ENCODE data around the gene JPH2. TPM values are rescaled to one million over a fixed set of nuclear protein-coding genes. Genes with fewer than 3 reads are reported as not detected.

The JPH2 gene
- polyA plus RNA-seq, 3 donors from 2014 or later = not detected

DNA sequence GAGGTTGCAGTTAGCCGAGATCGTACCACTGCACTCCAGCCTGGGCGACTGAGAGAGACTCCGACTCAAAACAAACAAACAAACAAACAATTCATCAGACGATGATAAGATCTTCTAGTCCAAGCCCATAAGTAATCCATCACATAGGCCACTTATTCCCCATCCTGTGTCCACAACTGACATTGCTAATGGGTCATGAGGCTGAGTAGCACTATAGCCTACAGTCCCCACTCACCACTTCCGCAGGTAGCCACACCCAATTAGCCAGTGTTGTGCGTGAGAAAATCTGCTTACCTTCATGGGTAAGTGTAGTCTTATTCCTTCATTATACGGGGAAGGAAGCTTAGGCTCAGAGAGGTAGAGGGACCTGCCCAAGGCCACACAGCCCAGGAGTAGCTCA is 13.1 kb downstream of the JPH2 start:
- Mint-ChIP-seq H3K27me3 (ENCODE audit: low read depth in 3 of 3) (peaks cover 10 to 12% (median 12%) of the 10 kb centered on the region in 3 donors), H3K4me3 (no peak overlapping the region), H3K36me3 (no peaks in the 10 kb centered on the region), H3K9me3 (peaks cover 0 to 1% (median 0%) of the 10 kb centered on the region in 6 donors), H3K27ac (no peak overlapping the region), H3K4me1 (no peaks in the 10 kb centered on the region)
- no peak for DNase-seq

DNA sequence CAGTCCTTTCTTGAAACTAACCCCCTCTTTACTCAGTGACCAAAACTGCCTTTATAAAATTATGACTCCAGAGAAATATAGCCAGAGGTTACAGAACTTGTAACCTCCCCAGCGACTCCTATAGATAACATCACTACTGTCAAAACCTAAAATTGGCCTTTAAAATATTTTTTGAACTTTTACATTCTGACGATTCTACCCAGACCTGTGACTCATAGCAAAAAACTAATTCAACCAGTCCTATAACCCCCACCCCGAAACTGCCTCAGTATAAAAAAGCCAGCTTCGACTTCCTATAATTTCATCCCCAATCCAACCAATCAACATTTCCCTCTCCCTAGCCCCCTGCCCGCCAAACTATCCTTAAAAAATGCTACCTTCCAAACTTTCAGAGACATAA is 13.9 kb downstream of the JPH2 start:
- no peaks in the 10 kb centered on the region for H3K36me3 Mint-ChIP-seq
- H3K9me3 Mint-ChIP-seq = peaks cover 0 to 2% (median 0%) of the 10 kb centered on the region in 6 donors
- H3K27ac Mint-ChIP-seq = no peak overlapping the region
- H3K4me3 Mint-ChIP-seq = no peak overlapping the region
- peaks cover 10 to 13% (median 12%) of the 10 kb centered on the region in 3 donors for H3K27me3 Mint-ChIP-seq (ENCODE audit: low read depth in 3 of 3)
- no peaks in the 10 kb centered on the region for H3K4me1 Mint-ChIP-seq
- no peak for DNase-seq

DNA sequence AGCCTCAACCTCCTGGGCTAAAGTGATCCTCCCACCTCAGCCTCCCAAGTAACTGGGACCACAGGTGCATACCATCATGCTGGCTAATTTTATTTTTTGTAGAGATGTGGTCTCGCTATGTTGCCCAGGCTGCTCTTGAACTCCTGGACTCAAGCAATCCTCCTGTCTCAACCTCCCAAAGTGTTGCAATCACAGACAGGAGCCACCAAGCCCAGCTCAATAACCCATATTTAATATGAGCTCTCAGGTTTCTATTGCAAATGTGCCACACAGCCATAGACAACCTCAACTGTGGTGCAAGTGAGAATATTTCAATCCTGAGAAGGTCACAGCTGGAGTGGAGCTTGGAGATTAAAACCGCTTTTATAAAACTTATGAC is 14.4 kb downstream of the JPH2 start:
- no peak for DNase-seq
- Mint-ChIP-seq H3K27me3 (ENCODE audit: low read depth in 3 of 3) (peaks cover 10 to 14% (median 13%) of the 10 kb centered on the region in 3 donors), H3K4me3 (no peak overlapping the region), H3K27ac (no peak overlapping the region), H3K9me3 (peaks cover 0 to 2% (median 0%) of the 10 kb centered on the region in 6 donors), H3K4me1 (no peaks in the 10 kb centered on the region), H3K36me3 (no peaks in the 10 kb centered on the region)

DNA sequence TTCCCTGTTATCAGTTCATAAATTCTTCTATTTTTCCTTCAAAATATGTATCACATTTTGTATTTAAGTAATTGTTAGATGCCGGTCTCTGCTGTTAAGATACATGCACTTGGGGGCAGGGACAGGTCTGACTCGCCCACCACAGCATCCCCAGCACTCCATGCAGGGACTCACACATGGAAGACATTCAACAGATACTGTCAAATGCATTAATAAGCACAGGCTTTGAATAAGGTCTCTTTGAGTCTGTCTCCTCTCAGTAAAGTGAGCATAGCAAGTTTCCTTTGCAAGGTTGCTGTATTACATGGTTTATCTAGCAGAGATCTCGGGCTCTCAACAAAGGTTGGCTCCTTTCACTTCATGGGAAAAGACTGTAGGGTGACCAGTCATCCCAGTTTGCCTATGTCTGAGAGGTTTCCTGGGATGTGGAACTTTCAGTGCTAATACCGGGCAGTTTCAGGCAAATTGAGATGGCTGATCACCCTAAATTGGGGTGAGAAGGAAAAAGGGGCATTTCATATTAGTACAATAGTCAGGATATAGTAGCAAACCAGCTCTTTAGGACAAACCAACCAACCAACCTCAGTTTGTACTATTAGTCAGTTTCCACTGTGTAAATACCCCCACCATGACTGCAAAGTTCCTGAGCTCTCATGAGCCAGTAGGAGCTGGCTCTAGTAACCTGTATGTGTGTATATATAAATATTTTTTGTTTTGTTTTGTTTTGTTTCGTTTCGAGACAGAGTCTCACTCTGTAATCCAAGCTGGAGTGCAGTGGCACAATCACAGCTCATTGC is 15.0 kb downstream of the JPH2 start:
- DNase-seq = no peak
- Mint-ChIP-seq H3K27me3 (ENCODE audit: low read depth in 3 of 3) (peaks cover 10 to 15% (median 13%) of the 10 kb centered on the region in 3 donors), H3K4me1 (no peaks in the 10 kb centered on the region), H3K36me3 (no peaks in the 10 kb centered on the region), H3K4me3 (no peak overlapping the region), H3K27ac (no peak overlapping the region), H3K9me3 (peaks cover 0 to 2% (median 0%) of the 10 kb centered on the region in 6 donors)

DNA sequence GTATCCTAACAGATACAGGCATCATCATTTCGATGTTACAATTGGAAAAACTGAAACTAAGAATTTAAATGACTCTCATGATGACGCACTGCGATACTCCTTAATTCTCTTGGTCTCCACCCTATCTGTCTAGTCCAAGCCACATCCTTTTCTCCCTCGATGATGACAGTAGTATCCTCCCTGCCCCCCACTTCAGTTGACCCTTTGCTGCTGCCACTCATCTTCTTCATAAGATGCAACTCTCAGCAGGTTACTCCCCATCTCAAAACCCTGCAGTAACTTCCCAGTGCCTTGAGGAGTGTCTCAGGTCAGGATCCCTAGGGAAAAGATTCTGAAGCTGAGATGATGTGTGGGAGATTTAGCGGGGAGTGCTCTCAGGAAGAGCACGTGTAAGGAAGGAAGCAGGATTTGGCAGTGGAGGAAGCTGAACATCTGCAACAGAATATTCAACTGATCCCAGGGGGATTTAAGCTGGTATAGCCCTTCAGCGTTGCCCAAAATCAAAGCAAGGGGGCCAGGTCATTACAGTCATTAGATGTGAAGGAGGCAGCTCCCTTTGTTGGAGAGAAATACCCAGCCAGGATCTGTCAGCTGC is 16.1 kb downstream of the JPH2 start:
- H3K4me3 Mint-ChIP-seq = no peak overlapping the region
- H3K36me3 Mint-ChIP-seq = no peaks in the 10 kb centered on the region
- H3K27me3 Mint-ChIP-seq (ENCODE audit: low read depth in 3 of 3) = peaks cover 12 to 15% (median 13%) of the 10 kb centered on the region in 3 donors
- peaks cover 0 to 2% (median 0%) of the 10 kb centered on the region in 6 donors for H3K9me3 Mint-ChIP-seq
- no peak overlapping the region for H3K27ac Mint-ChIP-seq
- DNase-seq = no peak
- no peaks in the 10 kb centered on the region for H3K4me1 Mint-ChIP-seq

DNA sequence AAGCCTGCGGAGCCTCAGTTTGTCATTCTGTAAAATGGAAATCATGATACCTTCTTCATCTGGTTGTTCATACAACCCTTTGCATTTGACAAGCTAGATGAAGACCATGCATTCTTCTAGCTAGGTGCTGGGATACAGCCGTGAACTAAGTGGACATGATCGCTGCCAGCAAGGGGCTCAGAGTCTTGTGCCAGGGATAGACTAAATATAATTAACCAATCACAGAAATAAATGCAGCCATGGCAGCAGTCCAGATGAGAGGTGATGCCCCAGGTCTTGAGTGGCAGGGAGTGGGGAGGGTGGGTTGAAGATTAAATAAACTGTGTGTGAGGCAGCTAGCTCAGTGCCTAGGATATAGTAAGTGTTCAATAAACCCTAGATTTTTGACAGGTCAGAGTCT is 19.3 kb downstream of the JPH2 start:
- Mint-ChIP-seq H3K27me3 (ENCODE audit: low read depth in 3 of 3) (peaks cover 11 to 18% (median 16%) of the 10 kb centered on the region in 3 donors), H3K36me3 (no peaks in the 10 kb centered on the region), H3K4me1 (no peaks in the 10 kb centered on the region), H3K9me3 (peaks cover 0 to 2% (median 0%) of the 10 kb centered on the region in 6 donors), H3K4me3 (no peak overlapping the region), H3K27ac (no peak overlapping the region)
- no peak for DNase-seq

DNA sequence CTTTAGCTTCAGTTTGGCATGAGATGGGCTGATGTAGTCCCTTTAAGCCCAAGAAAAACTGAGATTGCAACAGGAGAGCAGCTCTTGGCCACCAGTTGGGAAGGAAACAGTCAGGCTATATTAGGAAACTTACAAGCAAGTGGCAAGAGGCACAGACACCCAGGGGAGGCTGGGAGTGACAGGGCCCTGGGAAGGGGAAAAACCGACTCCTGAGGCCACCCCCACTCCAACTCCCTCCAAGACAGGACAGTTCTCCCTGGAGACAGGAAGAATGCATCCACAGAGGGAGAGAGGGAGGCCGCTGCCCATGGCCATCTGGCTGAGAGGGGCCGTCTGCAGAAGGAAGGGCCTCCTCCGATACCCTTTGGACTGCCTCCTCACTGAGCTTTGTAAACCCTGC is 20.5 kb downstream of the JPH2 start:
- no peaks in the 10 kb centered on the region for H3K36me3 Mint-ChIP-seq
- DNase-seq = no peak
- H3K4me1 Mint-ChIP-seq = no peaks in the 10 kb centered on the region
- no peak overlapping the region for H3K4me3 Mint-ChIP-seq
- H3K9me3 Mint-ChIP-seq = peaks cover 0 to 2% (median 0%) of the 10 kb centered on the region in 6 donors
- H3K27me3 Mint-ChIP-seq (ENCODE audit: low read depth in 3 of 3) = peaks cover 9 to 14% (median 11%) of the 10 kb centered on the region in 3 donors
- H3K27ac Mint-ChIP-seq = no peak overlapping the region

DNA sequence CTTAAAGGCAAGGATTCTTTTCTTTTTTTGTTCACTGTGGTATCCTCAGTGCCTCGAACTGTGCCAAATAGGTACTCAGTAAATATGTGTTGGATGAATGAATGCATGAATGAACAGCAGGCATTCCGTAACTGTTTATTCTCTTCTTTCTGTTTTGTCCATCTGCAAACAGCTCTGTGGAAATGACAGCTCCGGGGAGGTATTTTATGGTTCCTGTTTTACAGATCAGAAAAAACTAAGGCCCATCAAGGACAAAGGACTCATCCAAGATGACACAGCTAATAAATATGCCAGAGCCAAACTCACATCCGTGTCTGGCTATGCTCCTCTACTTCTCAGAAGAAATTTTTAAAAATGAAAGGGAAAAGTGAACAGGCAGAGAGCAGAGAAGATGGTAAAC is 21.0 kb downstream of the JPH2 start:
- Mint-ChIP-seq H3K4me1 (no peaks in the 10 kb centered on the region), H3K9me3 (peaks cover 0 to 2% (median 0%) of the 10 kb centered on the region in 6 donors), H3K36me3 (no peaks in the 10 kb centered on the region), H3K4me3 (no peak overlapping the region), H3K27me3 (ENCODE audit: low read depth in 3 of 3) (peaks cover 8 to 12% (median 11%) of the 10 kb centered on the region in 3 donors), H3K27ac (no peak overlapping the region)
- no peak for DNase-seq

DNA sequence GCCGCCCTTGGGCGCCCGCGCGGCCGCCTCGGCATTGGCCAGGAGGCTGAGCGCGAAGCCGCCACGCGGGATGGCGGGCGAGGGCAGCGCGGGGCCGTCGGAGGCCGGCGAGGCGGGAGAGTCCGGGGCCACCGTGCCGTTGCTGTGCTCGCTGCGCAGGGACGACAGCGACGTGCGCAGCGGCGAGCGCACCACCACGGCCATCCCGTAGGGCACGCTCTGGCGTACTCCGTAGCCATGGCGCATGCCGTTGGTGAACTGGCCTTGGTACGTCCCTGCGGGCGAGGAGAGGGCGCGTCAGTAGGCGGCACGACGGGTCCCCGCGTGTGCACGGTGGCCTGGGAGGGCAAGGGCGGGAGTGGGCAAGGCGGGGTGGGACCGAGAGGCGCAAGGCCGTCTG is 26.9 kb downstream of the JPH2 start:
- peaks cover 0 to 19% (median 9%) of the 10 kb centered on the region in 3 donors for H3K27me3 Mint-ChIP-seq (ENCODE audit: low read depth in 3 of 3)
- no peak for DNase-seq

DNA sequence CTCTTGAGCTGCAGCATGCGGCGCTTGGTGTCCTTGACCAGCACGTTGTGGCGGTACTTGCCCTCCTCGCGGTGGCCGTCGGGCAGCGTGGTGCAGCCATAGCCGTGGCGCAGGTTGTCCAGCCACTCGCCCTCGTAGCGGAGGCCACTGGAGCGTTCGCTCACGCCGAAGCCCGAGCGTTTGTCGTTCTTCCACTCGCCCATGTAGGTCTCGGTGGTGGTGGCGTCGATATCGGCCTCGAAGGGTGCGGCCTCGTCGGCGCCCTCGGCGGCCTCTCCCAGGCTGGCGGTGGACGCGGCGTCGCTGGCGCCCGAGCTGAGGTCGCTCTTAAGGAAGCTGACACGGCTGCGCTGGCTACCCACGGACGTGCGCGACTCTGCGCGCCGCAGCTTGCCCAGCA is 27.3 kb downstream of the JPH2 start:
- H3K9me3 Mint-ChIP-seq = no peaks in the 10 kb centered on the region
- DNase-seq = no peak
- peaks cover 0 to 19% (median 9%) of the 10 kb centered on the region in 3 donors for H3K27me3 Mint-ChIP-seq (ENCODE audit: low read depth in 3 of 3)
- no peak overlapping the region for H3K27ac Mint-ChIP-seq
- H3K4me1 Mint-ChIP-seq = no peaks in the 10 kb centered on the region
- H3K4me3 Mint-ChIP-seq = no peak overlapping the region
- H3K36me3 Mint-ChIP-seq = no peaks in the 10 kb centered on the region

More for the DNA sequence above, 26.9 kb downstream of the JPH2 start:
- Mint-ChIP-seq H3K4me3 (no peak overlapping the region), H3K9me3 (no peaks in the 10 kb centered on the region), H3K36me3 (no peaks in the 10 kb centered on the region), H3K4me1 (no peaks in the 10 kb centered on the region), H3K27ac (no peak overlapping the region)

DNA sequence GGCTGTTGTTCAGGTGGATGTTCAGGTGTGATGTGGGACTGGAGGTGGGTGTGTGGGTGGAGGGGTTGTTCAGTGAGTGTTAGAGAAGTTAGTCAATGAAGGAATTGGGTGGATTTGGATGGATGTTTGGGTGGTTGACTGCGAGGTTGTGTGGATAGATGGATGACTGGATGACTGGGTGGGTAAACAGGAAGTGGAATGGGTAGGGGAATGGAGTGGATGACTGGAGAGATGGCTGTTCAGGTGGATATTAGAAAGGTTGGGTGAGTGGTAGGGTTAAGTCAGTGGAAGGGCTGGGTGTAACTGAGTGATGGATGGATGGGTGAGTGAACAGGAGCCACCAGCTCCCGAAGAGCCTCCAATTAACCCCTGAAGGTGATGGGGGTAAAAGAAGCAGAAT is 27.9 kb downstream of the JPH2 start:
- no peak overlapping the region for H3K27ac Mint-ChIP-seq

DNA sequence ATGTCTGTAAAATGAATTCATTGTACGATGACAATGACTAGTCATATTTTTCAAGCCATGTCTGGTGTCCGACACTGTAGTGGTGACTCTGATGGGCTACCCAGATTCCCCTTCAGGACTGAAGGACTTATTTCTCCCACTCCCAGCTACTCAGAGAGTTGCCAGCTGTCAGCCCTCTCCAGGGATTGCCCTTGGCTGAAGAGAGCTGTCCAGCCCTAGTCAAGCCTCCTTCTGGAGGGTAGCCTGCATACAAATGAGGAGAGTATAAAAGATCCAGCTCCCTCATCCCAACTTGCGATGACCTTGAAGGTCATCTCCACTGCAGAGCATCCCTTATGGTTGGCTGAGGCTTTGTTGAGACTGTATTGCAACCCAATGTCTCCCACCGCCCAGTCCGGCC is 29.9 kb downstream of the JPH2 start:
- peaks cover 2 to 13% (median 13%) of the 10 kb centered on the region in 3 donors for H3K27me3 Mint-ChIP-seq (ENCODE audit: low read depth in 3 of 3)
- no peaks in the 10 kb centered on the region for H3K4me1 Mint-ChIP-seq
- no peaks in the 10 kb centered on the region for H3K36me3 Mint-ChIP-seq
- H3K27ac Mint-ChIP-seq = no peak overlapping the region
- DNase-seq = no peak
- no peak overlapping the region for H3K4me3 Mint-ChIP-seq
- no peaks in the 10 kb centered on the region for H3K9me3 Mint-ChIP-seq

More for the DNA sequence above, 27.9 kb downstream of the JPH2 start:
- H3K36me3 Mint-ChIP-seq = no peaks in the 10 kb centered on the region
- no peak for DNase-seq
- H3K4me1 Mint-ChIP-seq = no peaks in the 10 kb centered on the region
- peaks cover 0 to 19% (median 6%) of the 10 kb centered on the region in 3 donors for H3K27me3 Mint-ChIP-seq (ENCODE audit: low read depth in 3 of 3)
- H3K9me3 Mint-ChIP-seq = no peaks in the 10 kb centered on the region
- H3K4me3 Mint-ChIP-seq = no peak overlapping the region

DNA sequence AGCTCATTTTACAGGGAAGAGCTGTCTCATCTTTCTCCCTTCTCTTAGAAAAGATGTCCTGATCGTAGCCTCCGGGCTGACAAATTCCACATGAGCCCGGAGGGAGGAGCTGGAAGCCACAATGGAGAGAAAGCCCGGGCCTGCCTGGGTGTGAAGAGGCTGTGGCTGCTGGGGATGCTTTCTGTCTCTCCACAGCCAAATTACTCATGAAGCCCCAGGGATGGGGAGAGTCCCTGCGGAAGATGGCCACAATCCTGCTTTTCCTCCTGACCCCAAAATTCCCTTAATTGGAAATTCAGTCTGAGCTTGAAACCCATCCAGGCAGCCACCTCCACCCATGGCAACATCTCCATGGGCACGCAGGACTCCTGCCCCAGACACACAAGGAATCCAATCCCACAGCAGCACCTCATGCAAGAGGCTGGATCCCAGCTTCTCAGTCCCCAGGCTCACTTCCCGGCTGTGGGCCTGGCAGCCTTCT is 32.4 kb downstream of the JPH2 start:
- H3K27me3 Mint-ChIP-seq (ENCODE audit: low read depth in 3 of 3) = peaks cover 4 to 13% (median 10%) of the 10 kb centered on the region in 3 donors
- DNase-seq = no peak
- no peaks in the 10 kb centered on the region for H3K4me1 Mint-ChIP-seq
- H3K36me3 Mint-ChIP-seq = no peaks in the 10 kb centered on the region
- no peak overlapping the region for H3K4me3 Mint-ChIP-seq
- H3K9me3 Mint-ChIP-seq = no peaks in the 10 kb centered on the region
- no peak overlapping the region for H3K27ac Mint-ChIP-seq

DNA sequence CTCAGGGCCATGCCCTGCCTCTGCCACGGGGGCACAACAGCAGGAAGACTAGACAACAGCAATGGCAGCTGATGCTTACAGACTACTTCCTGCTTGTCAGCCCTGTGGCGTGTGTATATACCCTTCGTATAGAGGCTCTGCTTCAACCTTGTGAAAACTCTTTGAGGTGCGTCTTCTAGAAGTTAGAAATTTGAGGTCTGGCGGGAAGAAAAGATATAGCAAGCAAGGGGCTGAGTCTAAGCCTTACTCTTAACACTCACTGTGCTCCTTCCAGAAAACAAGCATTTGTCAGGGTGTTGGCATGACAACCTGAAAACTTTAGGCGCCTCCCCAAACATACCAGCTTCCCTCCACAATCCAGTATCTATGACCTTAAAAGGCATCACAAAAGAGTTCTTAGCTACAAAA is 33.3 kb downstream of the JPH2 start:
- H3K27ac Mint-ChIP-seq = no peak overlapping the region
- no peak overlapping the region for H3K4me3 Mint-ChIP-seq
- no peaks in the 10 kb centered on the region for H3K36me3 Mint-ChIP-seq
- no peaks in the 10 kb centered on the region for H3K4me1 Mint-ChIP-seq
- DNase-seq = no peak
- H3K9me3 Mint-ChIP-seq = no peaks in the 10 kb centered on the region
- H3K27me3 Mint-ChIP-seq (ENCODE audit: low read depth in 3 of 3) = peaks cover 4 to 11% (median 9%) of the 10 kb centered on the region in 3 donors

Measured in immature natural killer cell (primary cell).